ENCODE results near the gene AUTS2. TPM values are rescaled to one million over a fixed set of nuclear protein-coding genes. Genes with fewer than 3 reads are reported as not detected.
A peak's percentile ranks its signal among the peaks of the same experiment; 100 is the strongest.

Gene AUTS2
- total RNA-seq, 1 donor from 2014 or later, result 20.4 TPM

GRCh38 chr7:70142247-70142932 lies 544.1 kb downstream of the AUTS2 start:
- no peak for ATAC-seq

GRCh38 chr7:70143075-70144044 lies 545.1 kb downstream of the AUTS2 start:
- no peak for ATAC-seq

GRCh38 chr7:70148997-70149396 lies 550.7 kb downstream of the AUTS2 start:
- no peak for ATAC-seq

GRCh38 chr7:70152313-70152712 lies 554.0 kb downstream of the AUTS2 start:
- no peak for ATAC-seq

GRCh38 chr7:70153933-70154332 lies 555.7 kb downstream of the AUTS2 start:
- no peak for ATAC-seq

GRCh38 chr7:70154521-70155180 lies 556.4 kb downstream of the AUTS2 start:
- no peak for ATAC-seq

GRCh38 chr7:70156057-70156456 lies 557.8 kb downstream of the AUTS2 start:
- ATAC-seq, result no peak

GRCh38 chr7:70159121-70159520 lies 560.8 kb downstream of the AUTS2 start:
- ATAC-seq, result no peak

GRCh38 chr7:70165477-70166170 lies 567.3 kb downstream of the AUTS2 start:
- ATAC-seq, result no peak

GRCh38 chr7:70171369-70171920 lies 573.2 kb downstream of the AUTS2 start:
- ATAC-seq, result no peak

- ATAC-seq, result no peak
These were observed 578.9 kb downstream of the AUTS2 start for GRCh38 chr7:70177166-70177565.

GRCh38 chr7:70178211-70178610 lies 579.9 kb downstream of the AUTS2 start:
- ATAC-seq, result no peak

- ATAC-seq, result peak; percentile 99
These were observed 580.5 kb downstream of the AUTS2 start for GRCh38 chr7:70178787-70179186.

GRCh38 chr7:70182521-70182920 lies 584.2 kb downstream of the AUTS2 start:
- no peak for ATAC-seq

- no peak for ATAC-seq
These were observed 585.0 kb downstream of the AUTS2 start for GRCh38 chr7:70183278-70183677.

GRCh38 chr7:70188901-70189650 lies 590.8 kb downstream of the AUTS2 start:
- no peak for ATAC-seq

- ATAC-seq, result no peak
These were observed 591.5 kb downstream of the AUTS2 start for GRCh38 chr7:70189776-70190175.

GRCh38 chr7:70190281-70190680 lies 592.0 kb downstream of the AUTS2 start:
- ATAC-seq, result no peak

- peak; percentile 33 for ATAC-seq
These were observed 595.2 kb downstream of the AUTS2 start for GRCh38 chr7:70193514-70193913.

- no peak for ATAC-seq
These were observed 610.2 kb downstream of the AUTS2 start for GRCh38 chr7:70208236-70209063.

All from esophagus mucosa (tissue), 1 donor.